ENCODE data around the gene USP21. TPM values are rescaled to one million over a fixed set of nuclear protein-coding genes. Genes with fewer than 3 reads are reported as not detected.
A peak's percentile ranks its signal among the peaks of the same experiment; 100 is the strongest.

Gene USP21
- total and polyA plus RNA-seq, 9 of the 15 experiments (the other 6 are each of a cell fraction or from before 2014, with no cell fraction given) = 4.9 to 52.4 (median 21.6) TPM

DNA sequence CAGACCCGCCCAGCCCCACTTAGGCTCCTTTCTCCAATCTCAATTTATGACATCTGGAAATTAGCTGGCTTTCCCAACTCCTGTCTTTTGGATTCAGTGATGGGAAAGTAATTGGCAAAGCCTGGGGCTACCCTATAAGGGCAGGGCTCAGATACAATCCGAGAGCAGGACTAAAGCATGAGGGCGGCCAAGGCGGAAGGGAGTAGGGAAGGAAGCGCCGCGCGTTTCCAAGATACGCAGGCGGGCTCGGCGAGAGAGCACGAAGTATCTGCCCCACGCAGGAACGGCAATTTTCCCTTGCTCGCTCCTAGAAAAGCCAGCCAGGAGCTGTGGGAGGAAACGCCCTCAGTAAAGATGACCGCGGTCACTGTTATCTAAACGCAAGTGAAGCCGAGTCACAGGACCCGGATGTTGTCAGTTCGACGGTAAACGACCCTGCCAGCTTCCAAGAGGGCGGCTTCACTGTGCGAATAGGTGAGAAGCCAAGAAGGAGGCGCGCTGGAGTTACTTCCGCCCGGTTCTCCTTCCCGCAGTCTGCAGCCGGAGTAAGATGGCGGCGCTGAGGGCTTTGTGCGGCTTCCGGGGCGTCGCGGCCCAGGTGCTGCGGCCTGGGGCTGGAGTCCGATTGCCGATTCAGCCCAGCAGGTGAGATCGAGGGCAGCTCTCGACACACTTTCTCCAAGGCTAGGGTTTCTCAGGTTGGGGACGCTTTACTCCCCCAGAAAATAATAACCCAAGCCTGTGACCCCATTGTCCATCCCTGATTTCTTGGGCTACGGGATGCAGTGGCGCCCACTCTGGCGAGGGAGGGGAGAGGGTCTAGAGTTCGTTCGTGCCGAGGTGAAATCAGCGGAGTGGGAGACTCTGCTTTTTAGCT is 42.8 kb downstream of the USP21 start, which contains the start of gene NDUFS2 (continued):
- TF ChIP-seq UBTF (IDR thresholded peaks at IDR 0.05; ENCODE audit: borderline replicate concordance in 1 of 2, low read depth in 2 of 2, low read length in 2 of 2) (no peak), FOXJ2 (tag; IDR thresholded peaks at IDR 0.05) (peak; percentile 50; the same call in 1 of the 2 replicates)
- TF ChIP-seq, protein P1, sequence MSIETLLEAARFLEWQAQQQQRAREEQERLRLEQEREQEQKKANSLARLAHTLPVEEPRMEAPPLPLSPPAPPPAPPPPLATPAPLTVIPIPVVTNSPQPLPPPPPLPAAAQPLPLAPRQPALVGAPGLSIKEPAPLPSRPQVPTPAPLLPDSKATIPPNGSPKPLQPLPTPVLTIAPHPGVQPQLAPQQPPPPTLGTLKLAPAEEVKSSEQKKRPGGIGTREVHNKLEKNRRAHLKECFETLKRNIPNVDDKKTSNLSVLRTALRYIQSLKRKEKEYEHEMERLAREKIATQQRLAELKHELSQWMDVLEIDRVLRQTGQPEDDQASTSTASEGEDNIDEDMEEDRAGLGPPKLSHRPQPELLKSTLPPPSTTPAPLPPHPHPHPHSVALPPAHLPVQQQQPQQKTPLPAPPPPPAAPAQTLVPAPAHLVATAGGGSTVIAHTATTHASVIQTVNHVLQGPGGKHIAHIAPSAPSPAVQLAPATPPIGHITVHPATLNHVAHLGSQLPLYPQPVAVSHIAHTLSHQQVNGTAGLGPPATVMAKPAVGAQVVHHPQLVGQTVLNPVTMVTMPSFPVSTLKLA (conservative IDR thresholded peaks at IDR 0.05) = peak; percentile 49 to 75
- TF ChIP-seq, protein P2, sequence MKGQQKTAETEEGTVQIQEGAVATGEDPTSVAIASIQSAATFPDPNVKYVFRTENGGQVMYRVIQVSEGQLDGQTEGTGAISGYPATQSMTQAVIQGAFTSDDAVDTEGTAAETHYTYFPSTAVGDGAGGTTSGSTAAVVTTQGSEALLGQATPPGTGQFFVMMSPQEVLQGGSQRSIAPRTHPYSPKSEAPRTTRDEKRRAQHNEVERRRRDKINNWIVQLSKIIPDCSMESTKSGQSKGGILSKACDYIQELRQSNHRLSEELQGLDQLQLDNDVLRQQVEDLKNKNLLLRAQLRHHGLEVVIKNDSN (CRISPR knock-in tag; IDR thresholded peaks at IDR 0.05) = no peak
